Muscle layer of colon (tissue), 2 donors: Measurements from ENCODE around the gene NTN1.

Source experiments
- H3K27ac ChIP-seq: one replicate; pipeline ENCODE4 v1.7.0; 2013; ENCODE audit warnings: low read depth, mild to moderate bottlenecking, low read length, moderate library complexity
- H3K27me3 ChIP-seq, 2 donors: one replicate each; pipeline ENCODE4 v1.7.0; 2013; ENCODE audit warnings: low read length in 2 of 2, mild to moderate bottlenecking in 2 of 2; ENCODE audit not compliant: insufficient read depth in 2 of 2, control insufficient read depth in 1 of 2
- H3K36me3 ChIP-seq: one replicate; pipeline ENCODE4 v1.7.0; 2013; ENCODE audit warnings: mild to moderate bottlenecking, low read length; ENCODE audit not compliant: insufficient read depth
- H3K4me1 ChIP-seq: one replicate; pipeline ENCODE4 v1.7.0; 2013; ENCODE audit warnings: mild to moderate bottlenecking, low read length; ENCODE audit not compliant: insufficient read depth
- H3K4me3 ChIP-seq, 2 donors: one replicate each; pipeline ENCODE4 v1.7.0; 2013; ENCODE audit warnings: low read length in 2 of 2, low read depth in 1 of 2, mild to moderate bottlenecking in 1 of 2, moderate library complexity in 1 of 2
- H3K9ac ChIP-seq: one replicate; pipeline ENCODE4 v1.7.0; 2013; ENCODE audit warnings: low read length
- H3K9me3 ChIP-seq: one replicate; pipeline ENCODE4 v1.7.0; 2013; ENCODE audit warnings: mild to moderate bottlenecking, low read length
- donor health status: abdominal sarcoma.
- donor health status: Adenocarcinoma of cecum.

NTN1 gene

GRCh38 chr17:9050801-9051401 lies 29.6 kb downstream of the NTN1 start:
- H3K4me1 ChIP-seq, result peaks cover 4% of the 10 kb centered on the region
- no peak overlapping the region for H3K4me3 ChIP-seq
- no peaks in the 10 kb centered on the region for H3K36me3 ChIP-seq
- H3K9ac ChIP-seq, result no peak overlapping the region
- no peaks in the 10 kb centered on the region for H3K9me3 ChIP-seq
- H3K27ac ChIP-seq, result no peak overlapping the region
- H3K27me3 ChIP-seq, result no peaks in the 10 kb centered on the region

- peaks cover 4% of the 10 kb centered on the region for H3K4me1 ChIP-seq
- H3K4me3 ChIP-seq, result no peak overlapping the region
- H3K9ac ChIP-seq, result no peak overlapping the region
- no peaks in the 10 kb centered on the region for H3K27me3 ChIP-seq
- H3K27ac ChIP-seq, result no peak overlapping the region
- no peaks in the 10 kb centered on the region for H3K36me3 ChIP-seq
- no peaks in the 10 kb centered on the region for H3K9me3 ChIP-seq
These were observed 30.3 kb downstream of the NTN1 start for GRCh38 chr17:9051561-9051960.

GRCh38 chr17:9052921-9053320 lies 31.6 kb downstream of the NTN1 start:
- H3K9ac ChIP-seq, result no peak overlapping the region
- no peak overlapping the region for H3K4me3 ChIP-seq
- peaks cover 4% of the 10 kb centered on the region for H3K4me1 ChIP-seq
- H3K9me3 ChIP-seq, result no peaks in the 10 kb centered on the region
- no peak overlapping the region for H3K27ac ChIP-seq
- H3K36me3 ChIP-seq, result no peaks in the 10 kb centered on the region
- no peaks in the 10 kb centered on the region for H3K27me3 ChIP-seq

GRCh38 chr17:9053406-9053805 lies 32.1 kb downstream of the NTN1 start:
- Histone ChIP-seq H3K36me3 (no peaks in the 10 kb centered on the region), H3K4me1 (peaks cover 4% of the 10 kb centered on the region), H3K27ac (no peak overlapping the region), H3K4me3 (no peak overlapping the region), H3K9me3 (no peaks in the 10 kb centered on the region), H3K27me3 (no peaks in the 10 kb centered on the region), H3K9ac (no peak overlapping the region)

- H3K36me3 ChIP-seq, result no peaks in the 10 kb centered on the region
- no peak overlapping the region for H3K4me3 ChIP-seq
- no peak overlapping the region for H3K27ac ChIP-seq
- peaks cover 4% of the 10 kb centered on the region for H3K4me1 ChIP-seq
- no peaks in the 10 kb centered on the region for H3K9me3 ChIP-seq
- no peak overlapping the region for H3K9ac ChIP-seq
- no peaks in the 10 kb centered on the region for H3K27me3 ChIP-seq
These were observed 33.0 kb downstream of the NTN1 start for GRCh38 chr17:9054126-9054975.

GRCh38 chr17:9055281-9055680 lies 34.0 kb downstream of the NTN1 start:
- Histone ChIP-seq H3K9ac (no peak overlapping the region), H3K27ac (no peak overlapping the region), H3K27me3 (no peaks in the 10 kb centered on the region), H3K9me3 (no peaks in the 10 kb centered on the region), H3K4me1 (peaks cover 4% of the 10 kb centered on the region), H3K36me3 (no peaks in the 10 kb centered on the region), H3K4me3 (no peak overlapping the region)

GRCh38 chr17:9056566-9056965 lies 35.3 kb downstream of the NTN1 start:
- Histone ChIP-seq H3K36me3 (no peaks in the 10 kb centered on the region), H3K4me3 (no peak overlapping the region), H3K9me3 (no peaks in the 10 kb centered on the region), H3K4me1 (no peaks in the 10 kb centered on the region), H3K9ac (no peak overlapping the region), H3K27me3 (no peaks in the 10 kb centered on the region), H3K27ac (no peak overlapping the region)

GRCh38 chr17:9057310-9057709 lies 36.0 kb downstream of the NTN1 start:
- H3K9me3 ChIP-seq, result no peaks in the 10 kb centered on the region
- H3K36me3 ChIP-seq, result no peaks in the 10 kb centered on the region
- H3K27ac ChIP-seq, result no peak overlapping the region
- H3K4me3 ChIP-seq, result no peak overlapping the region
- H3K27me3 ChIP-seq, result no peaks in the 10 kb centered on the region
- no peak overlapping the region for H3K9ac ChIP-seq
- H3K4me1 ChIP-seq, result no peaks in the 10 kb centered on the region

GRCh38 chr17:9062399-9062902 lies 41.1 kb downstream of the NTN1 start:
- Histone ChIP-seq H3K9me3 (no peaks in the 10 kb centered on the region), H3K4me1 (no peaks in the 10 kb centered on the region), H3K9ac (no peak overlapping the region), H3K4me3 (no peak overlapping the region), H3K27ac (no peak overlapping the region), H3K27me3 (no peaks in the 10 kb centered on the region), H3K36me3 (no peaks in the 10 kb centered on the region)

GRCh38 chr17:9064311-9064834 lies 43.1 kb downstream of the NTN1 start:
- H3K27me3 ChIP-seq, result no peaks in the 10 kb centered on the region
- no peaks in the 10 kb centered on the region for H3K4me1 ChIP-seq

GRCh38 chr17:9071016-9071415 lies 49.7 kb downstream of the NTN1 start:
- no peaks in the 10 kb centered on the region for H3K9me3 ChIP-seq
- no peak overlapping the region for H3K4me3 ChIP-seq
- H3K27me3 ChIP-seq, result no peaks in the 10 kb centered on the region
- no peaks in the 10 kb centered on the region for H3K36me3 ChIP-seq
- H3K9ac ChIP-seq, result no peak overlapping the region
- no peak overlapping the region for H3K27ac ChIP-seq
- peaks cover 21% of the 10 kb centered on the region for H3K4me1 ChIP-seq

More at GRCh38 chr17:9064311-9064834, 43.1 kb downstream of the NTN1 start:
- Histone ChIP-seq H3K9ac (no peak overlapping the region), H3K9me3 (no peaks in the 10 kb centered on the region), H3K36me3 (no peaks in the 10 kb centered on the region), H3K4me3 (no peak overlapping the region), H3K27ac (no peak overlapping the region)
